ENCODE data around the gene TRIO. TPM values are rescaled to one million over a fixed set of nuclear protein-coding genes. Genes with fewer than 3 reads are reported as not detected.

Gene TRIO
- total RNA-seq, 4 donors from 2014 or later: 67.4 to 103 (median 94.7) TPM

DNA sequence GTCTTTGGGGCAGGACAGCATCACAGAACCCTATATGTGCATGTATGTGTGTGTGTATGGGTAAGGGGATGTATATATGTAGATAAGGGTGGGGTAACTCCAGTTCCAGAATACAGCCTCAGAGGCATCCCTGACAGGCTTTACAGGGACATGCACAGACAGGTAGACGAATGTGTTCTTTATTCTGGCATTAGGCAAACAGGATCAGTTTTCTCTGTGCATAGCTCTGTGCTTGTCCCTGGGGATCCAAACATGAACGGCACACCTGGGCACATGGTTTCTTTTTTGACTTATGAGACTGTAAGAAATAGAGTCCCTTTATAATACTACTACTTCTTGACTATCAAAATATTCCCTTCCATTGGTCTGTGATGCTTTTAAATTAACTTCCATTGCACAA lies 120.6 kb downstream of the TRIO start:
- 71 to 83% methylated on average over 2 of the region's 2 CpGs for WGBS, 2 donors
- peaks cover 12 to 22% of the 10 kb centered on the region in 2 donors for H3K4me1 ChIP-seq
- no peaks in the 10 kb centered on the region for H3K27me3 ChIP-seq
- no peak overlapping the region for H3K4me3 ChIP-seq (replicated peaks in 1 of 3)
- intact Hi-C loops (cut with DNase I): loop anchor here (10.0 kb wide), 1 partner anchor 119 kb away; the partner anchor contains the start of gene TRIO
- no peaks in the 10 kb centered on the region for H3K9me3 ChIP-seq
- no peak overlapping the region for H3K27ac ChIP-seq
- no peak for DNase-seq
- H3K36me3 ChIP-seq: no peaks in the 10 kb centered on the region
- TF ChIP-seq, protein P1, sequence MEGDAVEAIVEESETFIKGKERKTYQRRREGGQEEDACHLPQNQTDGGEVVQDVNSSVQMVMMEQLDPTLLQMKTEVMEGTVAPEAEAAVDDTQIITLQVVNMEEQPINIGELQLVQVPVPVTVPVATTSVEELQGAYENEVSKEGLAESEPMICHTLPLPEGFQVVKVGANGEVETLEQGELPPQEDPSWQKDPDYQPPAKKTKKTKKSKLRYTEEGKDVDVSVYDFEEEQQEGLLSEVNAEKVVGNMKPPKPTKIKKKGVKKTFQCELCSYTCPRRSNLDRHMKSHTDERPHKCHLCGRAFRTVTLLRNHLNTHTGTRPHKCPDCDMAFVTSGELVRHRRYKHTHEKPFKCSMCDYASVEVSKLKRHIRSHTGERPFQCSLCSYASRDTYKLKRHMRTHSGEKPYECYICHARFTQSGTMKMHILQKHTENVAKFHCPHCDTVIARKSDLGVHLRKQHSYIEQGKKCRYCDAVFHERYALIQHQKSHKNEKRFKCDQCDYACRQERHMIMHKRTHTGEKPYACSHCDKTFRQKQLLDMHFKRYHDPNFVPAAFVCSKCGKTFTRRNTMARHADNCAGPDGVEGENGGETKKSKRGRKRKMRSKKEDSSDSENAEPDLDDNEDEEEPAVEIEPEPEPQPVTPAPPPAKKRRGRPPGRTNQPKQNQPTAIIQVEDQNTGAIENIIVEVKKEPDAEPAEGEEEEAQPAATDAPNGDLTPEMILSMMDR (IDR thresholded peaks at IDR 0.05): no peak
- TF ChIP-seq POLR2A (IDR thresholded peaks at IDR 0.05): no peak

DNA sequence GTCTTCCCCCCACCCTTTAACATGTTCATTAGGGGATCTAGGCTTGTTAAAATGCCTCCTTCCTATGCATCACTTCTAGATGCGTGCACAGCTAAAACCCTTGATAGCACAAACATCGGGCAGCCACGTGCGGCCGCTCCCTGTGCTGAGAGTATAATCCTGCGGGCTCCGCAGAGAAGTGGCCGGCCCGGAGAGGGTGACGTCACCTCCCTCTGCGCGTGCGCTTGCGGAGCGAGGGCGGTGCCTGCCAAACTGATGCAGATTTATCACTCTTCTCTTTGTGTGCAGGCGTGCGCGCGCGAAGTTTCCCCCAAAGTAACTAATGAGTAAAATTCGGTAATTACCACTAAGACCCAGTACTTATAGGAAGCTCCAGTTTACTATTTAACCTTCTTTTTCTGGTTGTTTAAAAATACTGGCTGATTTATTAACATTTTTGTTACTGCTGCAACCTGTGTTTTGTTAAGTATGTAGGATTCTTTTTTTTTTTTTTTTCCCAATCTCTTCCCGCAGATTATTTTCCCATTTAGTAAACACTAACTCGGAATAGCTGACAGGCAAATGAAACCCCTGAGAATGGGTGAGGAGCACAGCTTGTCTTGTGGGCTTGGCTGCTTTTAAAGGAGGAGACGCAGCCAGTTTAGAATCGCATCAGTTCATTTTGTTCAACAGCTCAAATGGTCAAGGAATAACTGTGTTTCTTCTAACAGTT lies 121.6 kb downstream of the TRIO start:
- H3K9me3 ChIP-seq: no peaks in the 10 kb centered on the region
- intact Hi-C loops (cut with DNase I): loop anchor here (10.0 kb wide), 1 partner anchor 120 kb away; the partner anchor contains the start of gene TRIO
- 4 to 6% methylated on average over 26 of the region's 26 CpGs for WGBS, 2 donors
- no peak overlapping the region for H3K27ac ChIP-seq
- no peaks in the 10 kb centered on the region for H3K27me3 ChIP-seq
- peak in 1 of 2 donors; percentile 55 for TF ChIP-seq POLR2A (IDR thresholded peaks at IDR 0.05)
- TF ChIP-seq, protein P1 (IDR thresholded peaks at IDR 0.05): no peak
- H3K4me3 ChIP-seq (replicated peaks in 1 of 3): no peak overlapping the region
- H3K4me1 ChIP-seq: peaks cover 22 to 32% of the 10 kb centered on the region in 2 donors
- peak; percentile 90 to 91 for DNase-seq
- no peaks in the 10 kb centered on the region for H3K36me3 ChIP-seq

DNA sequence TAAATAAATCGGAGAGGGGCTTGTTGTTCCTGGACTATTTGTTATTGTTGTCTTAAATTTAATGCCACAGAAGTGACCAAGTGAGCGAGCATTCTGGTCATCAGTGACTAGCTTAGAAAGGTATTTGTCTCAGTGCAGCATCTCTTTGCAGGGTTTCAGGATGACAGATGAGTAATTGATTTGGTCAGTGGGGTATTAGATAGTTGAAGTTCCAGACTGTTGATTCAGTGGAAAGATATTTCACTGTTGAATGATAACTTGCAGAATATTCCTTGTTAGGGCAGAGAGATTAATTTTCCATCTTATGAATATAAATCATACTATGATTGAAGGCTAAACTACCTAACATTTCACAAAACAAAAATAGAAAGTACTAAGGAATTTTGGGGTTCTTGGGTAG lies 122.4 kb downstream of the TRIO start:
- DNase-seq: no peak
- no peak overlapping the region for H3K4me3 ChIP-seq (replicated peaks in 1 of 3)
- peaks cover 30 to 36% of the 10 kb centered on the region in 2 donors for H3K4me1 ChIP-seq
- H3K36me3 ChIP-seq: no peaks in the 10 kb centered on the region
- no peaks in the 10 kb centered on the region for H3K9me3 ChIP-seq
- intact Hi-C loops (cut with DNase I): loop anchor here (10.0 kb wide), 1 partner anchor 121 kb away; the partner anchor contains the start of gene TRIO
- H3K27ac ChIP-seq: no peak overlapping the region
- 87 to 91% methylated on average over 2 of the region's 2 CpGs for WGBS, 2 donors
- H3K27me3 ChIP-seq: no peaks in the 10 kb centered on the region
- no peak for TF ChIP-seq POLR2A (IDR thresholded peaks at IDR 0.05)
- TF ChIP-seq, protein P1 (IDR thresholded peaks at IDR 0.05): no peak

DNA sequence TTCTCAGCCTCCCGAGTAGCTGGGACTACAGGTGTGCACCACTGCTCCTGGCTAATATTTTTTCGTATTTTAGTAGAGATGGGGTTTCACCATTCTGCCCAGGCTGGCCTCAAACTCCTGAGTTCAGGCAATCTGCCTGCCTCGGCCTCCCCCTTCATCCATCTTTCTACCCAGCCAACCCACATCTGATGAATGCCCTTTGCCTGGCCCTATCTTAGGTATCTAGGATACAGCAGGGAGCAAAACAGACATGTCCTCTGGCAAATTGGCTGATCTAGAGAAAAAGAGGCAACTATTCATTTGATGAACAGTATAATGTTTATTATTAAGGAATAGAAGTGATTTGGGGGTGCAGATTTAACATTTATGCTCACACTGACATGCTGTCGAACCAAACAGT lies 123.0 kb downstream of the TRIO start:
- WGBS, 2 donors: 98 to 99% methylated on average over 4 of the region's 4 CpGs

More for the DNA sequence above, 123.0 kb downstream of the TRIO start:
- no peak for DNase-seq
- Histone ChIP-seq H3K4me1 (peaks cover 30 to 36% of the 10 kb centered on the region in 2 donors), H3K36me3 (no peaks in the 10 kb centered on the region), H3K4me3 (replicated peaks in 1 of 3) (no peak overlapping the region), H3K27ac (no peak overlapping the region), H3K27me3 (no peaks in the 10 kb centered on the region), H3K9me3 (no peaks in the 10 kb centered on the region)
- TF ChIP-seq, protein P1 (IDR thresholded peaks at IDR 0.05): no peak
- no peak for TF ChIP-seq POLR2A (IDR thresholded peaks at IDR 0.05)
- intact Hi-C loops (cut with DNase I): loop anchor here (10.0 kb wide), 1 partner anchor 121 kb away; the partner anchor contains the start of gene TRIO
